HCT116 (cell line): ENCODE data around the gene MOV10L1. TPM values are rescaled to one million over a fixed set of nuclear protein-coding genes. Genes with fewer than 3 reads are reported as not detected.

Experiments
- ATAC-seq: fragments of 200-7000 bp; cut with Tn5 transposase; 2 replicates; pipeline ENCODE4 v1.9.1; 2020; ENCODE audit warnings: mild to moderate bottlenecking, moderate library complexity
- BruUV-seq: library from RNA; stranded (reverse); fragments of 400-500 nt; replicated peaks from 2 replicates; lab custom pipeline; 2021; lab: Mats Ljungman, UMichigan
- CTCF ChIA-PET: fragments of 300-600 bp; sonication (Branson Sonifier 250); formaldehyde crosslinking; loops from one replicate; lab custom pipeline; 2021; ENCODE audit warnings: antibody characterized with exemption; lab: Charles Lee
- POLR2A ChIA-PET: fragments of 300-600, 350-600 bp; sonication (Branson Sonifier 250); formaldehyde crosslinking; loops from one replicate; lab custom pipeline; 2021; ENCODE audit warnings: antibody characterized with exemption; lab: Charles Lee
- RAD21 ChIA-PET, 2 experiments: fragments of 300-600 bp; sonication (Branson Sonifier 250); formaldehyde crosslinking; loops; one replicate each; lab custom pipeline; 2023; ENCODE audit warnings: low total read pairs in 2 of 2; ENCODE audit not compliant: uncharacterized antibody in 2 of 2, unreplicated experiment in 2 of 2, low non-redundant PET in 1 of 2; lab: Charles Lee
- DNase-seq: peaks from one replicate; pipeline ENCODE4 v3.0.0-alpha.2; 2010; ENCODE audit warnings: low read depth, low spot score
- H2AFZ ChIP-seq: fragments of 200-600 bp; shearing (Covaris generic), sonication (generic); 2 replicates; pipeline ENCODE4 v1.6.1; 2017; ENCODE audit warnings: low read depth, mixed run types, mixed read lengths, antibody characterized with exemption, low read length; ENCODE audit not compliant: poor library complexity, severe bottlenecking
- H3K27ac ChIP-seq: 2 replicates; pipeline ENCODE4 v1.5.1; 2012; ENCODE audit warnings: low read depth, low read length
- H3K27me3 ChIP-seq: fragments of 200-600 bp; sonication (generic); 2 replicates; pipeline ENCODE4 v1.6.1; 2016; ENCODE audit warnings: mixed run types, low read length, mixed read lengths; ENCODE audit not compliant: insufficient read depth
- H3K36me3 ChIP-seq, 2 experiments: fragments of 200-500 bp in 1 of 2; fragments of 200-600 bp in 1 of 2; sonication (Bioruptor generic) in 1 of 2; sonication (generic) in 1 of 2; 2 replicates each; pipeline versions ENCODE4 v1.5.1 to v1.6.1; 2014 to 2016; ENCODE audit warnings: low read length in 2 of 2, inconsistent platforms in 1 of 2, mixed read lengths in 1 of 2, mixed run types in 1 of 2; ENCODE audit not compliant: insufficient read depth in 2 of 2, control insufficient read depth in 1 of 2
- H3K4me1 ChIP-seq, 2 experiments: fragments of 200-600 bp in 1 of 2; sonication (generic) in 1 of 2; 2 replicates each; pipeline versions ENCODE4 v1.5.1 to v1.6.1; 2012 to 2017; ENCODE audit warnings: low read length in 2 of 2, inconsistent platforms in 1 of 2, mild to moderate bottlenecking in 1 of 2, mixed read lengths in 1 of 2, mixed run types in 1 of 2, moderate library complexity in 1 of 2; ENCODE audit not compliant: insufficient read depth in 2 of 2, control insufficient read depth in 1 of 2
- H3K4me2 ChIP-seq: fragments of 200-600 bp; sonication (generic); 2 replicates; pipeline ENCODE4 v1.6.1; 2017; ENCODE audit warnings: mixed run types, low read length, mixed read lengths
- H3K4me3 ChIP-seq, 2 experiments: fragments of 200-600 bp in 1 of 2; sonication (generic) in 1 of 2; replicated peaks in 1 of 2; 2 replicates each; pipeline ENCODE4 v1.5.1; 2011 to 2016; ENCODE audit warnings: low read length in 2 of 2, control low read depth in 1 of 2, low read depth in 1 of 2, mild to moderate bottlenecking in 1 of 2, mixed read lengths in 1 of 2, mixed run types in 1 of 2
- H3K79me2 ChIP-seq: fragments of 200-600 bp; sonication (generic); 2 replicates; pipeline ENCODE4 v1.6.1; 2017; ENCODE audit warnings: mild to moderate bottlenecking, mixed run types, low read length, moderate library complexity, mixed read lengths; ENCODE audit not compliant: insufficient read depth
- H3K9ac ChIP-seq: fragments of 200-600 bp; sonication (generic); 2 replicates; pipeline ENCODE4 v1.6.1; 2016; ENCODE audit warnings: low read length, mixed read lengths
- H3K9me2 ChIP-seq: fragments of 200-600 bp; sonication (generic), shearing (Covaris generic); 2 replicates; pipeline ENCODE4 v1.6.1; 2017; ENCODE audit warnings: mixed run types, mild to moderate bottlenecking, moderate library complexity; ENCODE audit not compliant: insufficient read depth
- H3K9me3 ChIP-seq, 2 experiments: fragments of 200-500 bp in 1 of 2; fragments of 200-600 bp in 1 of 2; sonication (Bioruptor generic) in 1 of 2; sonication (generic) in 1 of 2; 2 replicates each; pipeline ENCODE4 v1.6.1; 2014 to 2017; ENCODE audit warnings: low read length in 2 of 2, mixed read lengths in 2 of 2, inconsistent platforms in 1 of 2, low read depth in 1 of 2, mild to moderate bottlenecking in 1 of 2, mixed run types in 1 of 2, moderate library complexity in 1 of 2; ENCODE audit not compliant: control insufficient read depth in 1 of 2, insufficient read depth in 1 of 2
- H4K20me1 ChIP-seq: fragments of 200-600 bp; sonication (generic), shearing (Covaris generic); 2 replicates; pipeline ENCODE4 v1.6.1; 2017; ENCODE audit warnings: mixed run types, mild to moderate bottlenecking, moderate library complexity; ENCODE audit not compliant: insufficient read depth
- CBX3 ChIP-seq: IDR thresholded peaks from 2 replicates; pipeline ENCODE4 v1.6.1; 2012; ENCODE audit warnings: low read depth
- CEBPB ChIP-seq: IDR thresholded peaks from 2 replicates; pipeline ENCODE4 v1.6.1; 2012; ENCODE audit warnings: low read depth
- EGR1 ChIP-seq: IDR thresholded peaks from 2 replicates; pipeline ENCODE4 v1.6.1; 2012; ENCODE audit warnings: low read depth
- ELF1 ChIP-seq: IDR thresholded peaks from 2 replicates; pipeline ENCODE4 v1.6.1; 2012; ENCODE audit warnings: low read depth, borderline replicate concordance
- EZH2phosphoT487 ChIP-seq: fragments of 200-600 bp; IDR thresholded peaks from 2 replicates; pipeline ENCODE4 v1.6.1; 2018; ENCODE audit warnings: antibody characterized with exemption, borderline replicate concordance
- FOSL1 ChIP-seq: IDR thresholded peaks from 2 replicates; pipeline ENCODE4 v1.6.1; 2012; ENCODE audit warnings: low read depth
- JUND ChIP-seq: IDR thresholded peaks from 2 replicates; pipeline ENCODE4 v1.6.1; 2012
- POLR2A ChIP-seq: IDR thresholded peaks from 2 replicates; pipeline ENCODE4 v1.7.0; 2011; ENCODE audit warnings: borderline replicate concordance; ENCODE audit not compliant: insufficient read depth, insufficient read length; ENCODE audit errors: extremely low read depth
- POLR2AphosphoS5 ChIP-seq: IDR thresholded peaks from 2 replicates; pipeline ENCODE4 v1.6.1; 2011; ENCODE audit warnings: mild to moderate bottlenecking, low read depth, low read length, moderate library complexity
- RAD21 ChIP-seq: IDR thresholded peaks from 2 replicates; pipeline ENCODE4 v1.6.1; 2012; ENCODE audit warnings: low read depth, mild to moderate bottlenecking
- TCF7L2 ChIP-seq: IDR thresholded peaks from 2 replicates; pipeline ENCODE4 v1.7.0; 2011; ENCODE audit warnings: borderline replicate concordance, inconsistent platforms; ENCODE audit not compliant: insufficient read depth, insufficient read length; ENCODE audit errors: extremely low read depth
- YY1 ChIP-seq: IDR thresholded peaks from 2 replicates; pipeline ENCODE4 v1.6.1; 2011; ENCODE audit warnings: low read length, low read depth, moderate library complexity, mild to moderate bottlenecking; ENCODE audit not compliant: insufficient replicate concordance; ENCODE audit errors: extremely low read depth
- ZFX ChIP-seq: fragments of 450-650 bp; IDR thresholded peaks from 2 replicates; pipeline ENCODE4 v1.6.1; 2017
- intact Hi-C: fragments of 100-400 bp; cut with micrococcal nuclease; formaldehyde crosslinking; loops from 2 replicates; pipeline ENCODE4 v1.10.0; 2022
- total RNA-seq: library from RNA; stranded (reverse); gene quantifications from one replicate; pipeline ENCODE4 v1.2.1, GENCODE V29; 2021; ENCODE audit not compliant: unreplicated experiment
- TF ChIP-seq, protein P1 (sequence below), 3 experiments: fragments of 200-600 bp in 1 of 3; sonication (generic) in 1 of 3; IDR thresholded peaks in 2 of 3; conservative IDR thresholded peaks in 1 of 3; 2 replicates each; pipeline ENCODE4 v1.5.1; 2012 to 2017; ENCODE audit warnings: low read depth in 2 of 3, low read length in 2 of 3, antibody characterized with exemption in 1 of 3, borderline replicate concordance in 1 of 3, control low read depth in 1 of 3, mild to moderate bottlenecking in 1 of 3, mixed read lengths in 1 of 3, mixed run types in 1 of 3, moderate library complexity in 1 of 3; ENCODE audit not compliant: insufficient read depth in 1 of 3
- TF ChIP-seq, protein P2 (sequence below): IDR thresholded peaks from 2 replicates; pipeline ENCODE4 v1.6.1; 2012; ENCODE audit warnings: low read depth
- TF ChIP-seq, protein P3 (sequence below): IDR thresholded peaks from 2 replicates; pipeline ENCODE4 v1.6.1; 2011; ENCODE audit warnings: mild to moderate bottlenecking, low read length, moderate library complexity; ENCODE audit not compliant: insufficient replicate concordance; ENCODE audit errors: extremely low read depth

Gene MOV10L1
- total RNA-seq, 1 experiment from 2014 or later, result not detected

DNA sequence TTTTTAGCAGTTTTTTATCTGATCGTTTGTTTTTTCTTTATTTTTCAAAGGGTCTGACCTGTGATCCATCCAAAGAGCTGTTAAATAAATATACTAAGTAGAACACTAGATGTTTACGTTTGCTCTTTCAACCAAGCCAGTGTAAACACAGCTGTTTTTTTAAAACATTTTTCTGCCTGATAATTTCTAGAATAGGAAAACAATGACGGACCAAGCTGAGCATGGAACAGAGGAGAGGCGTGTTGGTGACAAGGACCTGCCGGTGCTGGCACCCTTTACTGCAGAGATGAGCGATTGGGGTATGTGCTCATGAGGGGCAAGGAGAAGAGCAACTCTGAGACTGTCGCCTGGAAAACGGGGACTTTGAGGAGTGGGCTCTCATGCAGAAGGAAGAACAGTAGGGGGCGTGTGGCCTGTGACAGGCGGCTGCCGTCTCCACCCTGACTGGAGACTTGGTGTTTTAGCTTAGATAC lies 52.1 kb downstream of the MOV10L1 start (continued):
- TF ChIP-seq, protein P1, sequence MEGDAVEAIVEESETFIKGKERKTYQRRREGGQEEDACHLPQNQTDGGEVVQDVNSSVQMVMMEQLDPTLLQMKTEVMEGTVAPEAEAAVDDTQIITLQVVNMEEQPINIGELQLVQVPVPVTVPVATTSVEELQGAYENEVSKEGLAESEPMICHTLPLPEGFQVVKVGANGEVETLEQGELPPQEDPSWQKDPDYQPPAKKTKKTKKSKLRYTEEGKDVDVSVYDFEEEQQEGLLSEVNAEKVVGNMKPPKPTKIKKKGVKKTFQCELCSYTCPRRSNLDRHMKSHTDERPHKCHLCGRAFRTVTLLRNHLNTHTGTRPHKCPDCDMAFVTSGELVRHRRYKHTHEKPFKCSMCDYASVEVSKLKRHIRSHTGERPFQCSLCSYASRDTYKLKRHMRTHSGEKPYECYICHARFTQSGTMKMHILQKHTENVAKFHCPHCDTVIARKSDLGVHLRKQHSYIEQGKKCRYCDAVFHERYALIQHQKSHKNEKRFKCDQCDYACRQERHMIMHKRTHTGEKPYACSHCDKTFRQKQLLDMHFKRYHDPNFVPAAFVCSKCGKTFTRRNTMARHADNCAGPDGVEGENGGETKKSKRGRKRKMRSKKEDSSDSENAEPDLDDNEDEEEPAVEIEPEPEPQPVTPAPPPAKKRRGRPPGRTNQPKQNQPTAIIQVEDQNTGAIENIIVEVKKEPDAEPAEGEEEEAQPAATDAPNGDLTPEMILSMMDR (IDR thresholded peaks at IDR 0.05 in 2 of 3, conservative IDR thresholded peaks at IDR 0.05 in 1 of 3; ENCODE audit: borderline replicate concordance in 1 of 3, insufficient read depth in 1 of 3, low read depth in 2 of 3, low read length in 2 of 3), result no peak
- TF ChIP-seq POLR2A, result no peak
- TF ChIP-seq EZH2phosphoT487, result no peak

DNA sequence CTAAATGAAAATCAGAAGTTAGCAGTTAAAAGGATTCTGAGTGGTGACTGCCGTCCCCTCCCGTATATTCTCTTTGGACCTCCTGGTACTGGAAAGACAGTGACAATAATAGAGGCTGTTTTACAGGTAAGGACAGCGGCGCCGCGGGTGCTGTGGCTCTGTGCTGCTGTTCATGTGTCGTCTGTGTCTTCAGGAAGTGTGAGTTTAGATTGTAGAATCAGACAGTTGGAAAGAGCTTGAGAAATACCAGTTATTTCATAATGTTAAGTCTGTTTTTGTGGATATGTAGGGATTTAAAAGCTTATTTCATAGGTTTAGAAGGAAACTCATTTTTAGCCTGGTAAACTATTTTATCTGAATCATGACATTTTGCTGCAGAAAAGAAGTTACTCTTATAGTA lies 53.3 kb downstream of the MOV10L1 start:
- Histone ChIP-seq H3K4me2 (no peak overlapping the region), H3K4me3 (no peak overlapping the region), H2AFZ (no peak overlapping the region), H3K27me3 (no peaks in the 10 kb centered on the region), H3K27ac (no peak overlapping the region), H3K4me1 (no peaks in the 10 kb centered on the region; a peak in 1 of 4 replicates), H3K79me2 (no peaks in the 10 kb centered on the region), H4K20me1 (no peaks in the 10 kb centered on the region), H3K36me3 (no peaks in the 10 kb centered on the region), H3K9me3 (no peaks in the 10 kb centered on the region), H3K9me2 (no peaks in the 10 kb centered on the region), H3K9ac (no peak overlapping the region)
- CTCF ChIA-PET, result interaction anchor here (0.6 kb wide), 1 partner anchor 1371 kb away, joined by 3 read pairs; no protein-coding TSS in a partner anchor
- no peak for ATAC-seq
- POLR2A ChIA-PET, result no interaction called here
- no peak for DNase-seq
- TF ChIP-seq RAD21 (no peak), POLR2AphosphoS5 (no peak), EZH2phosphoT487 (no peak), FOSL1 (no peak), TCF7L2 (no peak), JUND (no peak), CBX3 (no peak), EGR1 (no peak), ELF1 (no peak), YY1 (no peak), ZFX (no peak), CEBPB (no peak)
- TF ChIP-seq, protein P2, sequence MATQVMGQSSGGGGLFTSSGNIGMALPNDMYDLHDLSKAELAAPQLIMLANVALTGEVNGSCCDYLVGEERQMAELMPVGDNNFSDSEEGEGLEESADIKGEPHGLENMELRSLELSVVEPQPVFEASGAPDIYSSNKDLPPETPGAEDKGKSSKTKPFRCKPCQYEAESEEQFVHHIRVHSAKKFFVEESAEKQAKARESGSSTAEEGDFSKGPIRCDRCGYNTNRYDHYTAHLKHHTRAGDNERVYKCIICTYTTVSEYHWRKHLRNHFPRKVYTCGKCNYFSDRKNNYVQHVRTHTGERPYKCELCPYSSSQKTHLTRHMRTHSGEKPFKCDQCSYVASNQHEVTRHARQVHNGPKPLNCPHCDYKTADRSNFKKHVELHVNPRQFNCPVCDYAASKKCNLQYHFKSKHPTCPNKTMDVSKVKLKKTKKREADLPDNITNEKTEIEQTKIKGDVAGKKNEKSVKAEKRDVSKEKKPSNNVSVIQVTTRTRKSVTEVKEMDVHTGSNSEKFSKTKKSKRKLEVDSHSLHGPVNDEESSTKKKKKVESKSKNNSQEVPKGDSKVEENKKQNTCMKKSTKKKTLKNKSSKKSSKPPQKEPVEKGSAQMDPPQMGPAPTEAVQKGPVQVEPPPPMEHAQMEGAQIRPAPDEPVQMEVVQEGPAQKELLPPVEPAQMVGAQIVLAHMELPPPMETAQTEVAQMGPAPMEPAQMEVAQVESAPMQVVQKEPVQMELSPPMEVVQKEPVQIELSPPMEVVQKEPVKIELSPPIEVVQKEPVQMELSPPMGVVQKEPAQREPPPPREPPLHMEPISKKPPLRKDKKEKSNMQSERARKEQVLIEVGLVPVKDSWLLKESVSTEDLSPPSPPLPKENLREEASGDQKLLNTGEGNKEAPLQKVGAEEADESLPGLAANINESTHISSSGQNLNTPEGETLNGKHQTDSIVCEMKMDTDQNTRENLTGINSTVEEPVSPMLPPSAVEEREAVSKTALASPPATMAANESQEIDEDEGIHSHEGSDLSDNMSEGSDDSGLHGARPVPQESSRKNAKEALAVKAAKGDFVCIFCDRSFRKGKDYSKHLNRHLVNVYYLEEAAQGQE, result no peak
- TF ChIP-seq, protein P3, sequence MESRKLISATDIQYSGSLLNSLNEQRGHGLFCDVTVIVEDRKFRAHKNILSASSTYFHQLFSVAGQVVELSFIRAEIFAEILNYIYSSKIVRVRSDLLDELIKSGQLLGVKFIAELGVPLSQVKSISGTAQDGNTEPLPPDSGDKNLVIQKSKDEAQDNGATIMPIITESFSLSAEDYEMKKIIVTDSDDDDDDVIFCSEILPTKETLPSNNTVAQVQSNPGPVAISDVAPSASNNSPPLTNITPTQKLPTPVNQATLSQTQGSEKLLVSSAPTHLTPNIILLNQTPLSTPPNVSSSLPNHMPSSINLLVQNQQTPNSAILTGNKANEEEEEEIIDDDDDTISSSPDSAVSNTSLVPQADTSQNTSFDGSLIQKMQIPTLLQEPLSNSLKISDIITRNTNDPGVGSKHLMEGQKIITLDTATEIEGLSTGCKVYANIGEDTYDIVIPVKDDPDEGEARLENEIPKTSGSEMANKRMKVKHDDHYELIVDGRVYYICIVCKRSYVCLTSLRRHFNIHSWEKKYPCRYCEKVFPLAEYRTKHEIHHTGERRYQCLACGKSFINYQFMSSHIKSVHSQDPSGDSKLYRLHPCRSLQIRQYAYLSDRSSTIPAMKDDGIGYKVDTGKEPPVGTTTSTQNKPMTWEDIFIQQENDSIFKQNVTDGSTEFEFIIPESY, result no peak
- no TSS peak for BruUV-seq
- intact Hi-C loops, result no loop called here
- RAD21 ChIA-PET, result no interaction called here
